Stimulated activated CD4-positive, alpha-beta T cell treated with anti-CD3 and anti-CD28 coated beads, Interleukin-1b, Interleukin-23, amount 100 ng/mL, for 48 hours (primary cell): Measurements from ENCODE around the gene VSTM2L.
"Not testable (repeated sequence)": the region's sequence is repeated elsewhere in the genome, so short reads cannot be mapped to it uniquely, and the experiment has no call there.

Experiments
- DNase-seq: peaks from one replicate; pipeline ENCODE4 v3.0.0-alpha.2; 2020

The VSTM2L gene, protein sequence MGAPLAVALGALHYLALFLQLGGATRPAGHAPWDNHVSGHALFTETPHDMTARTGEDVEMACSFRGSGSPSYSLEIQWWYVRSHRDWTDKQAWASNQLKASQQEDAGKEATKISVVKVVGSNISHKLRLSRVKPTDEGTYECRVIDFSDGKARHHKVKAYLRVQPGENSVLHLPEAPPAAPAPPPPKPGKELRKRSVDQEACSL

DNA sequence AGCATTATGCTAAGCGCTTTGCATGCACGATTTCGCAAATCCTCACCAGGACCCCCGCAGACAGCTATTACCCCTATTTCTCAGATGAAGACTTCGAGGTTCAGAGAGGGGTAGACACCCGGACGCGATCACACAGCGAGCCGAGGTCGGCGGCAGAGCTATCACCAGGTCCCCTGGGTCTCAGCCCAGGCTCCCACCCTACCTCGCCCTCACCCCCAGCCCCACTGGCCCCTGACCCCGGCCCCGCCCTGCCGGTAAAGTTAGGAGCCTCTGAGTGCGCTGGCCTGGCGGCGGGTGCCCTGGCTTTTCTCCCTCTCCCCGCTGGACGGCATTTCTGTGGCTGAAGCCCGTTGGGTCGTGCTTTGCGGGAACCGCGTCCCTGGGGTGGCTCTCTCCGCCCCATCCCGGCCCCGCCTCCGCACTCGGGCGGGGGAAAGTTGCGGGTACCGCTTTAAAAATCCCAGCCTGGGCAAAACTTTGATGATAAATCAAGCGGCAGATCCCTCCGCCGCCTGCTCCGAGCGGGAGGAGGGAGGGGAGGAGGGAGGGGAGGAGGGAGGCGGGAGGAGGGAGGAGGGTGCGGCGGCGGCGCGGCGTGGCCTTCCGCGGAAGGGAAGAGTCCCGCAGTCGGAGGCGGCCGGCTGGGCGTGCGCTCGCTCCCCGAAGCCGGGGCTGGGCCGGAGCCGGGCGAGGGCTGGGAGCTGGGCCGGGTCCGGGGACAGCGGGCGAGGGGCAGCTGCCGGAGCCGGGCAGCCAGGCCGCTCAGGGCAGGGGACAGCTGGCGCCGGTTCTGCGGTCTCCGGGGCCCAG is at the start of gene VSTM2L:
Gene VSTM2L (plus strand): TSS at position 624 of the 810 bp plus-strand sequence. CDS start 224 bp downstream, outside the sequence.
- no peak for DNase-seq

DNA sequence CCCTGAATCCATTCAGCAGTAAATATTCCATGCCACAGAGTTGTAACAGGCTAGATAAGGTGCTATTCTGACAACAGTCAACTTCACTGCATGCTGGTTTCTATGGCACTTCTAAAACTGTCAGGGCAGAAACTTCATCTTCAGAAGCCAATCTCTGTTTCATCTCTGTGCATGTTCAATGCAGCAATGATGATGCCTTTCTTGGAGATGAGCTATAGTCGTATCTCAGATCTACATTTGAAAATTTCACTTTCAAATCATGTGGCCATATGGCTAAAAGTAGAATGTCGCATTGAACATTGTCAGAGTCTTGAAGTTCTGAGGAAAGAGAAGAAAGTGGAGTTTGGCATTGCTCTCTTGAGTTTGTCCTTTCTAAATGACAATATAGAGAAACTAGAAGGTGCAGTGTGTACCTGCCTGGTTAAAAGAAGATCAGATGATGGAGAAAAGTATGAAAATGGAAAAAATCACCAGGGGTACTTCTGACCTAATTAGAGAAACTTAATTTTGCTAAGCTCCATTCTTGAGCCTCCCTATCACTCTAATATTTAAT is 49.0 kb upstream of the VSTM2L start:
- no peak for DNase-seq

DNA sequence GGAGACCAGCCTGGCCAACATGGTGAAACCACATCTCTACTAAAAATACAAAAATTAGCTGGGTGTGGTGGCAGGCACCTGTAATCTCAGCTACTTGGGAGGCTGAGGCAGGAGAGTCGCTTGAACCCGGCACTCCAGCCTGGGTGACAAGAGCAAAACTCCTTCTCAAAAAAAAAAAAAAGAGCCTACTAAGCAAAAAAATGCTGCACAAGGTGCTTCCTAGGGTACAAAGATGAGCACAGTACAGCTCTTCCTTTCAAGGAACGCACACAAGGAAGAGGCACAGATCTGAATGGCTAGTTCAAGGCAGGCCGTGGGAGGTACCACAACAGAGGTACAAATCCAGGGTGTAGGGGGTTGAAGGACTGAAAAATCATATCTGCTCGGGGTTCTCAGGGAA is 46.9 kb upstream of the VSTM2L start:
- not testable (repeated sequence) for DNase-seq

DNA sequence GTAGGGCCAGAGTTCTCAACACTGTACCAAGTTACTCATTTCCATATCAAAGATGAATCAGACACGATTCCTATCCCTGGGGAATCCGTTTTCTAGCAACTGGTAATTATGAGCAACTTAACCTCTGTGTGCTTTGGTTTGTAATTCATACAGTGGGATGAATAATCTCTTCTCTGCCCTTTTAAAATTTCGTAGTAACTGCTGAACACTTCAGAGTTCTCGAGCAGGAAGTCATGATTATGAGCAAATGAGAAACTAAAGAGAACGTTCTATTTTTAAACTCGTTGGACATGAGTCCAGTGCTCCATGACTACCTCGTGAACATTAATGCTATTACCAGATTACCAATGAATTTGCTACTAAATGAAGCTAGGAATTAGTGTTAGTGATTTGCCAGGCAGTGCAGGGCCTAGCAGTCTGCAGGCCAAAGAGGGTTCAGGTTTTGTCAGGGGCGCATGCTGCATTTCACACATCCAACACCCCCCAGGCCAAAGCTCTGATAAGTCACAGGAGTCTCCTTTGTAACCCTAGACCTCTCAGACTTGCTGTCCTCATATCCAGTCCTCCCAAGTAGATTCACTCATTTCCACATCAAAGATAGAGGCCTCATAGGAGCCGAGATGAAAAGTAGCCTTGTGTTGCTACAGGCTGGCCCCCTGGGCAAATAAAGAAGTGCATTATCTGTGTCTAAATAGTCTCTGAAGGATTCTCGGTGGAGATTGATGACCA is 45.8 kb upstream of the VSTM2L start:
- DNase-seq, result no peak

DNA sequence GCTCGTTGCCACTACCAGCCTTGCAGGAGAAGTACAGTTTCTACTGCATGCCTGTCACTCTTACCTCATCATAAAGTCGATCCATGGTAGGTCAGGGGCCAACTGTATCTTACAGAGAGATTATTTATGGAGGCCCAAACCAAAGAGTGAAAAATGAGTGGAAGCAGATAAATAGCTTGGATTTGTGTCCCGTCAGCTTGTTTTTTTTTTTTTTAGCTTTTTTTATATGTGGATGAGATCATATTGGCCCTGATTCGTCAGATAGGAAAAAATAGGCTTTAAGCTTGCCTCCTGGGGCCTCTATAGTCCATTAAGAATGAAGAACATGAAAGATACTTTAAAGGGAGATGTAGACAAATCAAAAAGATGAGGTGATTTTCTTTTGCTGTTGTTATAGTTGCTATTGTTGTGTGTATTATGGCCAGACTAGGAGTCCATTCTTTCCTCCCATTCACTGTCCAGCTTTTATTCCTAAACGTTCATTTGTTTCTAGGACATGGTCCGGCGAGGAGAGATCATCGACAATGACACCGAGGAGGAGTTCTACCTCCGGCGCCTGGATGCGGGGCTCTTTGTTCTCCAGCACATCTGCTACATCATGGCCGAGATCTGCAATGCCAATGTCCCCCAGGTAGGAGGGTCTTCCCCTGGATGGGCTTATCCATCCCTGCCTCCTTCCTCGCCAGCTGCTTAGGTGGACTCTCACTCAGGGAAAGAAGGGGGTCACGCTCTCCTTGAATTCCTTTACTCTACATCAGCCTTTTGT is 43.3 kb upstream of the VSTM2L start:
- no peak for DNase-seq

DNA sequence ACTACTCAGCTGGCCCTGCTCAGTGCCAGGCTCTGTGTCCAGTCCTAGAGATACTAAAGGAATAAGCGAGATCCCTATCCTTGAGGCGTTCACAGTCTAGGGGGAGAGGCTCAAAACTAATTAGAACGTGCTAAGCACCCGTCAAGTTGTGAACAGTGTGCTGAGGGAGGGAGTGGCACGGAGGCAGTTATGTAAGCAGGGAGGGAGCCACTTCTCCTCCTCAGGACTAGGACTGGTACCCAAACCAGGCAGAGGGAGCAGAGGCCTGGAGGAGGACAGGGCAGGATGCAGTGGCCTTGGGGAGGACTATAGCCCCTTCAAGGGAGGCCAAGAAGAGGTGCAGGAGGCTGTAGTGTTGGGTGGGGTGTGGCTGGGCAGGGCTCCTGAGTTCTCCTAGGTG is 39.6 kb upstream of the VSTM2L start:
- no peak for DNase-seq

DNA sequence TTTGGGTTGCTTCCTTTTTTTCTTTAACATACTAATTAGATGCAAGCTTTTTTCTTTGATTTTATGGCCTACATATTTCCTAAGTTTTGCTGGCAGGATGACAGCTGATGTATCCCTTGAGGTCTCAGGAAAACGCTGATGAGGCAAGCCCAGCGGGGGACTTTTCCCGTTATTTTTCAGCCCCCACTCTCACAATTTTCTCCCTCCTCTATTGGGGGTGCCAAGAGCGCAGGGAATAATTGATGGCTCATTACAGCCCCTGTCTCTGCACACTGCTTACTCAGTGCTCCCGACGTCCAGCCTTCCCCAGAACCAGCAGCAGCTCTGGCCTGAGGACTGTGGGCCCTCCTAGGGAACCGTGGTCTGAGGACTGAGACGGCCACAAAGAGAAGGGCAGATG is 38.6 kb upstream of the VSTM2L start:
- no peak for DNase-seq

DNA sequence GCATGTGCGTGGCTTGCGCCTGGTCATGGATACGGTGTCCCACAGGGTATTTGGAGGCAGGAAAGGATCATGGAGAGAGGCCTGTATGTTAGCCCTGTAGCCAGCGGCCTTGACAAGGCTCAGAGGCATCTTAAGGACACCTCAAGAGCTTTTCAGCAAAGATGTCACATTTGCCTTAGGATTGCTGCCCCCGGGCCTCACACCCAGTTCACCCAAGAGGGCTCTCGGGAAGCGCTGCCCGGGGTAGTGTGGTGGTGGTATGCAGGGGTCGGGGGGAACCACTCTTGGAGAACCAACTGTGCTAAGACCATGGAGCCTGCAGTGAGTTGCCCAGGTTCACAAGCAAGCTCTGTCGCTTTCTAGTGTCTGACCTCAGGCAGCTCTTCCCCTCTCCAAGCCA is 36.9 kb upstream of the VSTM2L start:
- no peak for DNase-seq

DNA sequence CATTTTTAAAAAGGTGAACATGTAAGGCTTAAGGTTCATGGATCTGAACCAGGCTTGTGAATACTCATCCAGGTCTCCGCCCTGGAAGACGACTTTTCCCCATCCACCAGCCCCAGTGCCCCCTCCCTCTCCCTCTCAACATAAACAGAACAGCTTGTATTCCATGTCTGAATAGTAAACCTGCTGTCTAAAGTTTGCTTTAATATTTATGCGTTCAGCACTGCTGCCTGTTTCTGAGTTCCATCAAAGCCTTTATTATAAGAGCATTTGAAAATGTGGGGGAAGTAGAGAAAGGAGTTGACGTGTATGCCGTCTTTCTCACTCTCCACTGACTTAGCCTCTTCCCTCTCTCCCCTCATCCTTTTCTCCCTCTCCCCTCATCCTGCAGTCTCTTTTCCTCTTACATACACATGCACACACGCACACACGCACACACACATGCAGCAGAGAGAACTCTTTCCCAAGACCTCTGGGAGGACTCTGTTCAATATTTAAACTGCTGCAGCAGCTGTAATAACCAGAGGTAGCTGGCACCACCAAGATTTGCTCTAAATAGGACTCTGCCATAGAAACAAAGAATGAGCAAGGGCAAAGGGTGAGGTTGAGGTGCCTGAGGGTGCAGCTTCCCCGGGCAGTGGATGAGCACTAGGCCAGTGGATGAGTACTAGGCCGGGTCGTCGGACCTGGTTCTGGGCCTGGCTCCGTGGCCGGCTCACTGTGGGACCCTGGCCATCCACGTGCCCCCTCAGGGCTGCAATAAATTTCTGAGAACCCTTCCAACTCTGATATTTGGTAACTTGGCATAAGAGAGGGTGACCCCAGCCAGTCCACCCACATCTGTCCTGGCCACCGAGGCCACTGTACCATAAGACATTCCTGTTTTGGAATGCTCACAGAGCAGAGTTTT is 35.4 kb upstream of the VSTM2L start:
- no peak for DNase-seq

DNA sequence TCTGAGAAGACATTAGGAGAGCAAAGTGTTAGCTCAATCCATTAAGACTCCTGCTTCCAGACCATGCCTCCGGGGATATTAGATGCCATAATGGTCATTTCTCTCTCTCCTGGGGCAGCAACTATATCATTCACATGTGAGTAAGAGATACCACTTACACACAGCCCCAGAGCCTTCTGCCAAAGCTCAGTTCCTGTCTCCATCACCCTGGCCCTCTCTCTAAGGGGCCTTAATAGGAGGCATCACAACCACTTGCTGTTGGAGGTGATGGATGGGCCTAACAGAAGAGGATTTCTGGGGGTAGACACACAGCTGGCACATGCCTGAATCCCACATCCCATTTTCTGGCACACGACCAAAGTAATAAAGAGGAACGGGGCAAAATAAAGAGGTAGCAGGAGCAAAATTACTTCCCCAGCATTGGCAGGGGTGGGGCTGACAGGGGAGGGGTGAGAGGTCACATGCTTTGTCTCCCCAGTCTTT is 34.0 kb upstream of the VSTM2L start:
- no peak for DNase-seq

DNA sequence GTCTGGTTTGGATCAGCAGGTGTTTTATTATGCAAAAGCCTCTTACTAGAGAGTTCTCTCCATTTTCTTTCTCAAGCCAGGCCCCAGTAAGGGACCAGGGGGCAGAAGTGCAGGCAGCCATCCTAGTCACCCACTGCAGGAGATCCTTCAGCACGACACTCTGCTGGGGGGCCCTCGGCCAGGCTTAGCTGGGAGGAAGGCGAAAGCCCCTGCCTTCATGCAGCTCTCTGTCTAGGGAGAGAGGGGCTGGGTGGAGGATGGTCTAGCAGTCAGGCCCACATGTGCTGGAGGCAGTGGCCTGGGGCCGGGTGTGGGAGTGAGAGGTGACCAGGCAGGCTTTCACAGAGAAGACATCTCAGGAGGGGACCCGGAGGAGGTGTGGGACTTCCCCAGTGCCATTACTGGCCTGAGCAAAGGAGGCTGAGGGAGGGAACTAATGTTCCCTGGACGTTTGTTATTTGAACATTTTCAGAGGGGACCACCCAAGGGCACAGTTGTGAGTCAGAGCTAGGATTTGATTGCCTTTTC is 33.5 kb upstream of the VSTM2L start:
- DNase-seq, result no peak

DNA sequence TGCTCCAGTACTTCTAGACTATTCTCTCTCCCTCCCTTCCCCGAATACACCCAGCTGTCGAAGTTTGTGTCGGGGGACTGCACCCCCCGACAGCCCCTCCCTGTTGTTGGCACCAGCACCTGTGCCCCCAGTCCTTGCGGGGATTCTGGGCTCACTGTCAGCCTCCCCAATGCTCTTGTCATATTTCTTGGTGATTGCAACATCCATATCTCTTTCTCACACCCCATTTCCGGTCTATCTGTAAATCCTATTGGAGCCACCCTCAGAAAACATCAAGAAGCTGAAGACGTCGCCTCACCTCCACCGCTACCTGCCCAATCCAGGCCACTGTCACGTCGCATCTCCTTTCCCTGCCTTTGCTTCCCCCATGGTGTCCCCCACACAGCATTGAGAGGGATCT is 32.6 kb upstream of the VSTM2L start:
- no peak for DNase-seq

DNA sequence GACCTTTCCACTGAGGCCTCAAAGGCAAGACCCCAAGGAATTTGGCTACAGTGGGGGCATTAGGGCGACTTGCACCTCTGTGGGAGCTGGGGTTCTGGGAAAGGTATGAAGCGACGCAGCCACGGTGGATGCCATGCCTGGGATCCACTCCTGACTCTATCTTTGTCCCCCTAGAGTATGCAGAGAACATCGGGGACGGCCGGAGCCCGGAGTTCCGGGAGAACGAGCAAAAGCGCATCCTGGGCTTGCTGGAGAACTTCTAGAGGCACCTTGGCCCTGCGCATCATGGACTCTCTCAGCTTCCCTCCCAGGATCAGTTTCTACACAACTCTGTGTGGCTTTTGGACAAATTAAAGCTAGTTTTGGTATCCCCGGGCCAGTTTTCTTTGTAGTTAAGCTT is 31.2 kb upstream of the VSTM2L start:
- no peak for DNase-seq

DNA sequence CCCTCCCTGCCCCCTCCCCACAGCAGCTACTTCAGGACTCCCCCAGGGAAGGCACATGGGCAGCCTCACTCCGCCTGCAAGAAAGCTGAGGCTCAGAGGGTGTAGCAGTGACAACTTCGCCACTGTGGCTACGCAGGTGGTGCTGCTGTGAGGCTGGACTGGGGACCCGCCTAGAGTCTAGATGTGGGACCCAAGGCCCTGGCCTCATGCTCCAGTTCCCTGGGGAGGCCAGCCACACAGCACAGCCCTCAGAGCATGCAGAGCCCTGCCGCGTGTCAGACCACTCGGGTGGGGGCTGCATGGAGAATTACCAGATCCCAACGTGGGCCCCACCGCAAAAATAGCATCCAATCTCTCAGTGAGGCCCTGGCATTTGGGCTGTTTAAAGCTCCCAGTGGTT is 30.8 kb upstream of the VSTM2L start:
- no peak for DNase-seq

DNA sequence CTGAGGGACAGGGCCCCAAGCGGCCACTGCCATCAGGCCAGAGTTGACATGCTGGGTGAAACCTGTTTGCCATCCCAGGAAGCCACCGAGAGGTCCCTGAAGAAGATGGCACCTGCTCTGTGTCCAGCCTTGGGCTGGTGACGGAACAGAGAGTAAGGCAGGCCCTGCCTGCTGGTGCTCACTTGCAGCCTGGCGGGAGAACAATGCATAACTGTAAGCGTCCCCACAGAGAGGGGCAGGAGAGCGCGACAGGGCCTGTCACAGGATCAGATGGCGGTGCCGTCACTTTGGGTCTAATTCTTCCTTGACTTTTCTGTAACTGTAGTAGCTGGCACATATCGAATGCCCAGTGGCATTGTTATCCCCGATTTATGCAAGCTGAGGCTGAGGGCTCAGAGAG is 29.0 kb upstream of the VSTM2L start:
- DNase-seq, result no peak

DNA sequence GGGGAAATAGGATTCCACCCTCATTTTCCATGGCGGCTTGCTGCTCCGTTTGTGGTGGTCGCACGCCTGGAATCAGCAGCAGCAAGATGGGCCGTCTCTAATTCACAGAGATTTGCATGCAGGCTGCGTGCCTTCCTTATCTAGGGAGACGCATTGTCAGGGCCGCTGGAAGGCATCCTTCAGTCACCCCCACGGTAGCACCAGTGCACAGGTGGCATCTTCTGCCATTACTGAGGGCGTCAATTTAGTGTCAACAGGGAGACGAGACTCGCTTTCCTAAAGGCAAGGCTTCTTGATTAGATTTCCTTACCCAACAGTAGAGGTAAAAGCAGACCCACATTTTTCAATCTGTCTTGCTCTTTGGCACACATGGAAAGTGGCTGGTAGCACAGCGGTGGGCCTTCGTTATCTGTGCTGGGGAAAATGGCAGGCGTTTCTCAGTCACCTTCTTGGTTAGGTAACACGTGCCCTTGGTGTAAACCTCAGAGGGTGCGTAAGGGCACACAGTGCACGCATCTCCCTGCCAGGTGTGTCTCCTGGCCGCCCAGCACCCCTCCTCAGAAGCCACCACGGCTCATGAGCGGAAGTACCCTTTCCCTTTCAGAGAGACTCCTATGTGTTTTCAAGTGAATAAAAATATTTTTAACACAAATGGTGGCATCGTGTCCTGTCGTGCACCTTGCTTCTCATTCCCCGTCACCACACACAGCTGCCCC is 27.3 kb upstream of the VSTM2L start:
- DNase-seq, result no peak

DNA sequence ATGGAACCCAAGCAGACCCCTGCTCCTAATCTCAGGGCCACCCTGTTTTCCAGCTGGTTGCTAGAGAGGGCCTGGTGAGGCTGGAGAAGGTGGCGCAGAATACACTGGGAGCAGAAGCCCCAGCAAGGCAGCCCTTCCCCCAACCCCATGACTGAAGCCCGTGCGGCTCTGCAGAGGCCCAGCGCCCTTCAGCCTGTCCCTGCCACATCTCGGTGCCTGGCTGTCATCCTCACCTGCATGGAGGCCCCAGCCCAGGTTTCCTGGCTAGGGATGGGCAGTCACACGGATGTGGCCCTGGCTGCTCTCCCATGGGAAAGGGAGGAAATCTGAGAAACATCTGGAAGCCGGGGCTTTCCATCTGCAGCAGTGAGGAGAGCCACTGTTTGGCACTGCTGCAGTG is 26.1 kb upstream of the VSTM2L start:
- no peak for DNase-seq

DNA sequence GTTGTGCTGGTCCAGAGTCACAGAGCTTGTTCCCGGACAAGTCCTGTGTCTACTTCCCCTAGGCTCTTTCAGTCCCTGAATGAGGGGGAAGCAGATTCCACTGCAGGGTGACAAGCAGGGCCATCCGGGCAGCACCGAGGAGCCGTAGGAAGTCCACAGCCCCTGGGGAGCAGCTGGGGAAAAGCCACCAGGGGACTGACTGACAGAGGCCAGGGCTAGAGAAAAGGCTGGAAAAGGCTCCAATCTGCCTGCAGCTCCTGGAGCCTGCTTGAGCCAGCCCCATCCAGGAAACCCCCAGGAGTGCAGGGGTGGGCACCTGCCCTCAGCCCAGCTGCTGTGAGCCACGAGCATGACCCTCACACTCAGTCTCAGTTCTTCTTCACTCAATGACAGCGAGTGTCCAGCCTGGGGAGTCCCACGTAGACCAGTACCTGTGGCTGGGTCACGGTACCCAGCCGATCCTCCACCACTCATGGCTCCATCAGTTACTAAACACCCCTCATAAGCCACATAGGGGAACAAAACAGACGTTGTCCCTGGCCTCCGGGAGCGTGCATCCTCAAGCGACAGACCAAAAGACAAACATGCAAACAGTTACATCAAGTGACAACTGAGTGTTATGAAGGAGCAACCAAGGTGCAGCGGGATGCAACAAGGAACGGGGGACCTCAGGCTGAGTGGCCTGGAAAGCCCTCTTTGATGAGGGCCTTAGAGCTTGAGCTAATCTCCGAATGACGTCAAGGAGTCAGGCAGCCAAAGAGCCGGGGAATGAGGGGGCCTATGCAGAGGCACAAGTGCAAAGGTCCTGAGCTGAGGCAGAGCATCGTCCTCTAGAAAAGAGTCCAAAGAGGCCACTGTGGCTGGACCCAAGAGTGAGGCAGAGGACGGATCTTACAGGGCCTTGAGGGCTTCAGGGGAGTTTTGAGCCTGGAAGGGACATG is 24.8 kb upstream of the VSTM2L start:
- no peak for DNase-seq

DNA sequence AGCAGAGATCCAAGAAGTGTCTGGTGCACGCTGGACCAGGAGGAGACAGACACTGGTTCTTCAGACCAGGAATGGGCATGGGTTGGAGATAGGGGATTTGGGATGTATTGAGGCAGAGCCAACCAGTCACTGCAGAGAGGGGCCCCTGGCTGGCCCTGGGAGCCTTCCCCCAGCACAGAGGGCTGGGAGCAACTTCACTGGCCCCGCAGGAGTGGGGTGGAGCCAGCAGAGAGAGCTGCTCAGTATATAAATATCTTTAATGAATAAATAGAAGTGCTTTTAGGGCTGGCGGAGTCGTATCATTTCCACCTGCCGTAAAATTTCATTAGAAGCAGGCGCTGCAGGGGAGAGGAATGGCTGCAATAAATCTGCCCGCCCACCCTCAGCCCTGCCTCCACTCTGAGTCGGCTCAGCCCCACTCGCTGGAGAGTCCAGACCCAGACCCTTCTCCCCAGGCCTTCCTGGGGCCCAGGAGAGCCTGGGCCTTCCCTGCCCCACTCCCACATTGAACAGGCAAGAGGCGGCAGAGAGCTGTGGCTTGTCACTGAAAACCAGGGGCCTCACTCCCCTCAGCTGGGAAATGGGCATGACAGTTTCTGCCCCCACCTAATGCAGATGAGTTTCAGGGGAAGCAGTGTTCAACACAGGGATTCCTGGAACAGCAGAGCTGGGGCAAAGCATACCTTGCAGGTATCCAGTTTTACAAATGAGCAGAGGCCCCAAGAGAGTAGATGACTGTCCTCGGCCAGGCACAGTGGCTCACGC is 23.9 kb upstream of the VSTM2L start:
- no peak for DNase-seq
